ENCODE measurements around the gene CEP97.
"Not testable (repeated sequence)": the region's sequence is repeated elsewhere in the genome, so short reads cannot be mapped to it uniquely, and the experiment has no call there.

DNA sequence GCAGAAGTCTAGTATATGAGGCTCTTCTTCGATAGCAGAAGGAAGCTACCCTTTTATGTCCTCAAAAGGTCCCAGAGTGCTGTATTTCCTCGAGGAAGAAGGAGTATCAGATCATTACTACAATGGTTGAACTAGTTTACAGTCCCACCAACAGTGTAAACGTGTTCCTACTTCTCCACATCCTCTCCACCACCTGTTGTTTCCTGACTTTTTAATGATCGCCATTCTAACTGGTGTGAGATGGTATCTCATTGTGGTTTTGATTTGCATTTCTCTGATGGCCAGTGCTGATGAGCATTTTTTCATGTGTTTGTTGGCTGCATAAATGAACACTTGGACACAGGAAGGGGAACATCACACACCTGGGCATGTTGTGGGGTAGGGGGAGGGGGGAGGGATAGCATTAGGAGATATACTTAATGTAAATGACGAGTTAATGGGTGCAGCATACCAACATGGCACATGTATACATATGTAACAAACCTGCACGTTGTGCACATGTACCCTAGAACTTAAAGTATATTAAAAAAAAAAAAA, 53.4 kb downstream of the CEP97 start:
- TF ChIP-seq PATZ1 (CRISPR knock-in tag; IDR thresholded peaks at IDR 0.05; ENCODE audit: borderline replicate concordance); ARNTL (CRISPR knock-in tag; IDR thresholded peaks at IDR 0.05; ENCODE audit: borderline replicate concordance, low read depth); ZFP3 (CRISPR knock-in tag; IDR thresholded peaks at IDR 0.05); POU6F1 (CRISPR knock-in tag; IDR thresholded peaks at IDR 0.05; ENCODE audit: borderline replicate concordance, low read depth); TOX (CRISPR knock-in tag; IDR thresholded peaks at IDR 0.05; ENCODE audit: borderline replicate concordance); GLIS3 (CRISPR knock-in tag; IDR thresholded peaks at IDR 0.05); CSDC2 (CRISPR knock-in tag; IDR thresholded peaks at IDR 0.05); BACH2 (CRISPR knock-in tag; IDR thresholded peaks at IDR 0.05; ENCODE audit: borderline replicate concordance); ESRRG (CRISPR knock-in tag; IDR thresholded peaks at IDR 0.05); ZNF70 (CRISPR knock-in tag; IDR thresholded peaks at IDR 0.05); ZFP30 (CRISPR knock-in tag; IDR thresholded peaks at IDR 0.05); TCF4 (CRISPR knock-in tag; IDR thresholded peaks at IDR 0.05; ENCODE audit: borderline replicate concordance): not testable (repeated sequence)
- TF ChIP-seq, protein P1, sequence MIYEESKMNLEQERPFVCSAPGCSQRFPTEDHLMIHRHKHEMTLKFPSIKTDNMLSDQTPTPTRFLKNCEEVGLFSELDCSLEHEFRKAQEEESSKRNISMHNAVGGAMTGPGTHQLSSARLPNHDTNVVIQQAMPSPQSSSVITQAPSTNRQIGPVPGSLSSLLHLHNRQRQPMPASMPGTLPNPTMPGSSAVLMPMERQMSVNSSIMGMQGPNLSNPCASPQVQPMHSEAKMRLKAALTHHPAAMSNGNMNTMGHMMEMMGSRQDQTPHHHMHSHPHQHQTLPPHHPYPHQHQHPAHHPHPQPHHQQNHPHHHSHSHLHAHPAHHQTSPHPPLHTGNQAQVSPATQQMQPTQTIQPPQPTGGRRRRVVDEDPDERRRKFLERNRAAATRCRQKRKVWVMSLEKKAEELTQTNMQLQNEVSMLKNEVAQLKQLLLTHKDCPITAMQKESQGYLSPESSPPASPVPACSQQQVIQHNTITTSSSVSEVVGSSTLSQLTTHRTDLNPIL (CRISPR knock-in tag; IDR thresholded peaks at IDR 0.05; ENCODE audit: low read depth) = not testable (repeated sequence)
- TF ChIP-seq, protein P2, sequence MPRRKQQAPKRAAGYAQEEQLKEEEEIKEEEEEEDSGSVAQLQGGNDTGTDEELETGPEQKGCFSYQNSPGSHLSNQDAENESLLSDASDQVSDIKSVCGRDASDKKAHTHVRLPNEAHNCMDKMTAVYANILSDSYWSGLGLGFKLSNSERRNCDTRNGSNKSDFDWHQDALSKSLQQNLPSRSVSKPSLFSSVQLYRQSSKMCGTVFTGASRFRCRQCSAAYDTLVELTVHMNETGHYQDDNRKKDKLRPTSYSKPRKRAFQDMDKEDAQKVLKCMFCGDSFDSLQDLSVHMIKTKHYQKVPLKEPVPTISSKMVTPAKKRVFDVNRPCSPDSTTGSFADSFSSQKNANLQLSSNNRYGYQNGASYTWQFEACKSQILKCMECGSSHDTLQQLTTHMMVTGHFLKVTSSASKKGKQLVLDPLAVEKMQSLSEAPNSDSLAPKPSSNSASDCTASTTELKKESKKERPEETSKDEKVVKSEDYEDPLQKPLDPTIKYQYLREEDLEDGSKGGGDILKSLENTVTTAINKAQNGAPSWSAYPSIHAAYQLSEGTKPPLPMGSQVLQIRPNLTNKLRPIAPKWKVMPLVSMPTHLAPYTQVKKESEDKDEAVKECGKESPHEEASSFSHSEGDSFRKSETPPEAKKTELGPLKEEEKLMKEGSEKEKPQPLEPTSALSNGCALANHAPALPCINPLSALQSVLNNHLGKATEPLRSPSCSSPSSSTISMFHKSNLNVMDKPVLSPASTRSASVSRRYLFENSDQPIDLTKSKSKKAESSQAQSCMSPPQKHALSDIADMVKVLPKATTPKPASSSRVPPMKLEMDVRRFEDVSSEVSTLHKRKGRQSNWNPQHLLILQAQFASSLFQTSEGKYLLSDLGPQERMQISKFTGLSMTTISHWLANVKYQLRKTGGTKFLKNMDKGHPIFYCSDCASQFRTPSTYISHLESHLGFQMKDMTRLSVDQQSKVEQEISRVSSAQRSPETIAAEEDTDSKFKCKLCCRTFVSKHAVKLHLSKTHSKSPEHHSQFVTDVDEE (CRISPR knock-in tag; IDR thresholded peaks at IDR 0.05) = not testable (repeated sequence)
